HG02884 (cell line): ENCODE data around the gene EXOC3L1.

ENCODE experiments used
- ATAC-seq: cut with Tn5 transposase; IDR thresholded peaks from one replicate; pipeline ENCODE4 v1.9.1; 2021; ENCODE audit warnings: mild to moderate bottlenecking, moderate library complexity; ENCODE audit not compliant: unreplicated experiment

Gene EXOC3L1

GRCh38 chr16:67216612-67217490, 26.9 kb upstream of the EXOC3L1 start:
- no peak for ATAC-seq

GRCh38 chr16:67215706-67216105, 25.8 kb upstream of the EXOC3L1 start:
- no peak for ATAC-seq

- no peak for ATAC-seq
Measured at GRCh38 chr16:67213197-67214019, 23.5 kb upstream of the EXOC3L1 start.

GRCh38 chr16:67212766-67213165, 22.8 kb upstream of the EXOC3L1 start:
- no peak for ATAC-seq

- no peak for ATAC-seq
Measured at GRCh38 chr16:67211674-67212073, 21.7 kb upstream of the EXOC3L1 start.

GRCh38 chr16:67210069-67210937, 20.4 kb upstream of the EXOC3L1 start:
- no peak for ATAC-seq

- ATAC-seq: no peak
Measured at GRCh38 chr16:67209565-67209964, 19.6 kb upstream of the EXOC3L1 start.

- ATAC-seq: no peak
Measured at GRCh38 chr16:67208154-67208896, 18.4 kb upstream of the EXOC3L1 start.

GRCh38 chr16:67207249-67208091, 17.5 kb upstream of the EXOC3L1 start:
- ATAC-seq: no peak

GRCh38 chr16:67206838-67207248, 16.9 kb upstream of the EXOC3L1 start:
- ATAC-seq: no peak

- no peak for ATAC-seq
Measured at GRCh38 chr16:67206129-67206837, 16.3 kb upstream of the EXOC3L1 start.

- no peak for ATAC-seq
Measured at GRCh38 chr16:67204076-67204475, 14.1 kb upstream of the EXOC3L1 start.

- no peak for ATAC-seq
Measured at GRCh38 chr16:67202956-67203493, 13.1 kb upstream of the EXOC3L1 start.

GRCh38 chr16:67202426-67202825, 12.5 kb upstream of the EXOC3L1 start:
- no peak for ATAC-seq

GRCh38 chr16:67201411-67202345, 11.7 kb upstream of the EXOC3L1 start:
- no peak for ATAC-seq

GRCh38 chr16:67200491-67200890, 10.6 kb upstream of the EXOC3L1 start:
- ATAC-seq: no peak

- no peak for ATAC-seq
Measured at GRCh38 chr16:67199808-67200198, 9.9 kb upstream of the EXOC3L1 start.
